ENCODE measurements around the gene SOX6. TPM values are rescaled to one million over a fixed set of nuclear protein-coding genes. Genes with fewer than 3 reads are reported as not detected.

Gene SOX6
- total RNA-seq, 1 experiment from 2014 or later = under 0.01 TPM

DNA sequence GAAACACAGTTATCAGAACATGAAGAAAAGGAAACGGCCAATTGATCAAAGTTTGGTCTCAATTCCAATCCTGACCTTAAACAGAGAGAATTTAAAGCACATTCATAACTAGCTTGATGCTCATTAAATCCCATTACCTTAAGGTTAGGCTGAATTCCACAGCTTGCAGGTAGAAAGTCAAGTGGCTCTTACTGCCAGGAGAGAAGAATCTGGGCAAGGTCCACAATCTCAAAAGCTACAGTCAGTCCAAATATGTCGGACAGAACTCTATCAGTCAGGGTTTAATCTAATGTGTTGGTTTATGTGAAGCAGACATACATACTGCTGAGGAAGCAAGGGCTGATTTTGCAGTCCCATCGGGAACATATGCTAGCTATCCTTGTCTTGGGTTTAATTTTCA, 348.8 kb downstream of the SOX6 start:
- no peak for DNase-seq (ENCODE audit: low read depth)

GRCh38 chr11:16002942-16003341, 353.4 kb downstream of the SOX6 start:
- no peak for DNase-seq (ENCODE audit: low read depth)

DNA sequence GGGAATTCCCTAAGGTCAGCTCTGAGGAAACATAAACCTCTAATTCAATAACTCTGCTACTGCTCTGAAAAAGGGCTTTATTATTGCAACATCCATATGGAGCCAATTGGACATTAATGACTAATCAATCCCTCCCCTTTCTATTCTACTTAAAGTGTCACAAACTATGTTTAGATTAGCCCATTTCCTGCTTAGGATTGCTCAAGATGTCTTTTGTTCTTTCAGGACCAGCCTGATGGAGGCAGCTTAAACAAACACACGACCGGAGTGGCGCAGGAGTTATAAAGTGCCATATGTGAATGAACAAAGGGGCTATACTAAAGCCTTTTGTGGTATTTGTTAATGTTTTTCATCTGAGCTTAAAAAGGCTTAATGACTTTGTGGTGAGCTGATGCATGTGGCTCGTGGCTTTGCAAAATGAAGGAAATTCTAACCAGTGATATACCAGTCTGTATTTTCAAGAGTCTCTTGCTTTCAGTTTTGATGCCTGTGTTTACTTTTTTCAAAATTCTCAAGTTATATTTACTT, 354.4 kb downstream of the SOX6 start:
- peak; percentile 79 for DNase-seq (ENCODE audit: low read depth)

DNA sequence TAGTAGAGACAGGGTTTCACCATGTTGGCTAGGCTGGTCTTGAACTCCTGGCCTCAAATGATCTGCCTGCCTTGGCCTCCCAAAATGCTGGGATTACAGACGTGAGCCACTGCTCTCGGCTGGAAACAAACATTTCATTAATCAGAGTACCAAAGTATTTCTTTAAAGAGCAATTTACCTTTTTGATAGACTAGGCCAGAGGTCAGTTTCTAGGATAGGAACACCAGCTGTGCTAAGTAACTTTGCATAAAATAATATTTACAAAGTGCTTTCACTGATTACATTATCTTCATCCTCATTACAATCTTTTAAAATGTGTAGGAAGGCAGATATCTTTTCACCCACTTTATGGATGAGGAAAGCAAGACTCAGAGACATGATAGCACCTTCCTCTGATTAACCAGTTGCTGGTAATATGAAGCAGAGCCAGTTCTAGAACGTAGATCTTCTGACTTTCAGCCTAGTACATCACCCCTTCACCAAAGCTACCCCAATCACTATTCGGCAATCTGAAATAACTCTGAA, 355.2 kb downstream of the SOX6 start:
- no peak for DNase-seq (ENCODE audit: low read depth)

DNA sequence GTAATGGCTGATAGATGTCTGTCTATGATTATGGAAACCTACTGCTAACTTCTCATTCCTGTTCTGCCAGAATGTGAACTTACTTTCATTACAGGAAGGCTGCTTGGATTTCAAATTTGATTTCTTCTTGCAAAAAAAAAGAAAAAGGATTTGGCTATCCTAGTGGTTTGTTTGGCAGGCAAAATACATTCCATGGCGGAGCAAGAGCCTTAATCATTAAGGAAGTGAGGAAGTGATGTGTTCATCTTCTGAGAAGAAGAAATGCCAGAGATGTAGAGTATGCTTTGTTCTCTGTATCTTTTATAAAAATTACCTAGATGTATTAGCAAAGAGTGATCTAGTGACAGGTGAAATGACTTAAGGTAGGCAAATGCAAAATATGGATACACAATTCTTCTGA, 356.3 kb downstream of the SOX6 start:
- DNase-seq (ENCODE audit: low read depth) = peak; percentile 14

- DNase-seq (ENCODE audit: low read depth) = no peak
Observed at GRCh38 chr11:15993345-15993744, 363.0 kb downstream of the SOX6 start.

- DNase-seq (ENCODE audit: low read depth) = no peak
Observed at GRCh38 chr11:15991215-15991614, 365.1 kb downstream of the SOX6 start.

DNA sequence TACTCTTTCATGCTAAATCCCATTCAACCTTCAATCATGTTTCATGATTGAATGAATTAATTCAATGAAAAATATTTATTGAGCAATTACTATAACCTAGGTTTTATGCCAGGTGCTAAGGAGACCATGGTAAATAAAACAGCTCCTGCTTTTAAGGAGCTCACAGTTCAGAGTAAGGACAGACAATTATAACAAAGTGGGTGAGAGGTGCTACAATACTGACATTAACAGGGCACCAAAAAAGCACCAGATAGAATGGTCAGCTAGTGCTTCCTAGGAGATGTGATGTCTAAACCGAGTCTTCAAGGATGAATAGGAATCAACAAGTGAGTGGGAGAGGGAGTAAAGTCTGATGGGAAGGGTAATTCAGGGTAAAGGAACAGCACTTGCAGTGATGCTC, 366.7 kb downstream of the SOX6 start:
- no peak for DNase-seq (ENCODE audit: low read depth)

GRCh38 chr11:15988693-15989231, 367.6 kb downstream of the SOX6 start:
- DNase-seq (ENCODE audit: low read depth) = no peak

DNA sequence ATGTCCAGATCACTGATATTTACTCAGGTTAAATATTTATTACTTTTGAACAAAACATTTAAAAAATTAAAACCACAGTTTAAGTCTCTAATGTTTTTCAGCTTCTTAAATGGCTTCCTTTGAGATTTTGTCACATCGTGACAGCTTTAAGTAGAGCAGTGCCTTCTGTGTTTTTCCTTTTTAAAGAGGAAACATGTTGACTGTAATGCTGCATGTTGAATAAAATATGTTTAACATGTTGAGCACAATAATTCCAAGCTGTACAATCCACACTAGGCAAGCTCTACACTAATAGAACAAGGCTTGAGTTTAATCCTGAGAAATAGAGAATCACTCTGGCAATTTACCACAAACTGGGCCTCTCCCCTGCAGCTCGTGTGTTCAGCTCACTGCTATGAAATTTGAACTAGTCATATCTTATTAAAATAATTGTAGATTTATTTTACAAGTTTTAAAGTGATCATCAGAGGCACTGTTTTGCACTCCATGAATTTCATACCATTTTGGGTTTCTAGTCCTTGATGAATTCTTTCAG, 368.3 kb downstream of the SOX6 start:
- no peak for DNase-seq (ENCODE audit: low read depth)

- DNase-seq (ENCODE audit: low read depth) = no peak
Observed at GRCh38 chr11:15987046-15987445, 369.3 kb downstream of the SOX6 start.

GRCh38 chr11:15985860-15986139, 370.5 kb downstream of the SOX6 start:
- no peak for DNase-seq (ENCODE audit: low read depth)

DNA sequence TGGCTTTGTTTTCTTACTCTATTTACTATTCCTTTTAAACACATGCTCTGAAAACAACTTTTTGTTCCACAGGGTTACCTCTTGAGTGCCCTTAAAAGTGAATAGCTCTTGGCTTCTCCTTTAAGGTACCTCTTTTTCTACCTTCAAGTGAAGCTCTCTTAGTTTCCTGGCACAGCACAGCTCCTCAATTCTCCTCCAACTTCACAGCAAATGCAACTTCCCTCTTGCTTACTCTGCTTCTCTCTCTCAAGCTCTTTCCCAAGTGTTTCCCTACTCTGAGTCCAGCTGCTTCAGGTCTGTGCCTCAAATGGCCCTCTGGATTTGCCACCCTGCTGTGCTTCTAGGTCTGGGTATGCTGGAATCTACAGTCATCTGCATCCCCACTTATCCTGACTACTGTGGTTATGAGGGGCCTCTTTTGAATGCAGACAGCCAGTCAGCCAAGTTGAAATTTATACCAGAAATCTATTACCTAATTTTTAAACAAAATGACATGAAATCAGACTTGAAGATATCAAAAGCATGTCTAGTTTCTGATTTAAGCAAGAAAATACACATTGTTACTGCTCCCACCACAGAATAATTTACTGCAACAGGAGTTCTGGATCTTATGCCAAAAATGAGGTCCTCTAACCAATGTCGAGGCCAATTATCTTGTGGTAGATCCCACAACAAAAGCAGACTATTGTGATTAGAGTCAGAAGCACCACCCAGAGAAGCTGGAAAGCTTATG, 371.1 kb downstream of the SOX6 start:
- DNase-seq (ENCODE audit: low read depth) = no peak

DNA sequence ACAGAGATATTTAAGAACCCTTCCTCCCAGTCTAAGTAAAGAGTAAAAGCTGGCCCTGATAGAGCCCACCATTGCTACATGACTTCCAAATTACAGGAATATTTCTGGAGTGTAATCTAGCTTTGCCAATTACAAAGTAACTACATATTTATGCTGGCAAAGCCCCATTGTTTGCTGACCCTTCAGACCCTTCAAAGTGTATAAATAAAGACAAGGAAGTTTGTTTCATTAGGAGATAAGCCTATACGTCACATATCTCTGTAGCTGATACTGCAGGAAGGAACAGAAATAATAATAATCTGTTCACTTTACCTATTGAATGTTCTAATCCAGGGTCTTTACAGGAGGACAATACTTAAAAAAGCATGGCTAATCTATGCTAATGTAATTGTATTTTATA, 375.1 kb downstream of the SOX6 start:
- DNase-seq (ENCODE audit: low read depth) = no peak

DNA sequence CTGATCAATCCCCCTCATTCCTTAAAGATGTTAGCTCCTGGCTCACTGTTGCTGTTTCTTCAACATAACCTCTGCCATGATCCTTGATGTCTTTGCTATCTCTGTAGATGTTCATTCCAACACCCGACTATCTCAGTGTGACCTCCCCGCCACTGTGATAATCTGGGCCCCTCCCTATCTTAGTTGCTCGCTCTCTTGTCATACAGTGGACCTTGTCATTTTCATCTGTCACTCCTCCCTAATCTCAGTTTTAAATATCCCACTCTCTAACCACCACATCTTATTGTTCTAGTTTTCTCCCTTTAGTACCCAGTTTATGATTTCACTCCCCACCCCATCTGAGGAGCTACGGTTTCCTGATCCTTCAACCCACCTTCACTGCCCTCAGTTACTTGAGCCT, 379.2 kb downstream of the SOX6 start:
- DNase-seq (ENCODE audit: low read depth) = no peak

DNA sequence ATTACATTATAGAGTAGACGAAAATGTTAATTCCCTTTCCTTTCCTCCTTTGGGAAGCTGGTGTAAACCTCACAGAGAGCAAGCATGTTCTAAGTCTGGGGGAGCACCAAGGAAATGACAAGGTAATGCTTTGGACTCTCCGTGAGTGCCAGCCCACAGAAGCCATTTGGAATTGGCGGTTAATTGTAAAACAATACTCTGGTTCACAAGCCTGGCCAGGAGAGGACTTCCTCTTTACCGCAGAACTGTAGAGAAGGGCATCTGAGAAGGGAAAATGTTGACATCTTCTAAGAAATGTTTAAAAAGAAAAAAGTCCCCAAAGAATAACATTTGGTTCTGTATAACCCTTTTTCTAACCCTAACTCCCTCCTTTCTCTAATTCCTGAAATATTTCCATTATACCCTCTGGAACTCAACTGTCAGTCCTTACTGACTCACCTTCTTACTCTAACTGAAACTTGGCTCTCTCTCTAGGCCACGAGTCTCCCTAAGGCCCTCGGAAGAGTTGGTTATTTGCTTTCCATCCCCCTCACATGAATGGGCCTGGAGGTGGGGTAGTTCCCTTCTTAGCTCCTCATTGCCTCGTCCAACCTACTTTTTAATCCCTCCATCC, 379.8 kb downstream of the SOX6 start:
- DNase-seq (ENCODE audit: low read depth) = no peak

DNA sequence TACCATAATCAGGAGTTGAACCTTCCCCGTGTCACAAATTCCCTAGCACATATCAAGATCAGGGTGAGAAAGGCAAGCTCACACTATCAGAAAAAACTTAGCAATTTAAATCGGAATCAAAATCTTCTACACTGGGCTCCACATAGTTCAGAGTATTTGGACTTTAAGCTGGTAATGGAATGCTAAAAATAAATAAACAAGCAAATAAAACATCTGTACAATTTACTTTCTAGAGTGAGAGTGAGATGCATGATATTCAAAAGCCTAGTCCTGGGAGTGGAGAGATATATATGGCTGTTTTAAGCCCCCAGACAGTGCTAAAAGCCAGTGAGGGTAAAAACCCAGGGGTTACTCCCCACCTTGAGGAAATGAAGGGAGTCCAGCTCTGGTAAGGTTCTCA, 380.6 kb downstream of the SOX6 start:
- DNase-seq (ENCODE audit: low read depth) = no peak

GRCh38 chr11:15972838-15973237, 383.5 kb downstream of the SOX6 start:
- no peak for DNase-seq (ENCODE audit: low read depth)

- DNase-seq (ENCODE audit: low read depth) = no peak
Observed at GRCh38 chr11:15971215-15971546, 385.2 kb downstream of the SOX6 start.

- no peak for DNase-seq (ENCODE audit: low read depth)
Observed at GRCh38 chr11:15970506-15971214, 385.7 kb downstream of the SOX6 start.

DNA sequence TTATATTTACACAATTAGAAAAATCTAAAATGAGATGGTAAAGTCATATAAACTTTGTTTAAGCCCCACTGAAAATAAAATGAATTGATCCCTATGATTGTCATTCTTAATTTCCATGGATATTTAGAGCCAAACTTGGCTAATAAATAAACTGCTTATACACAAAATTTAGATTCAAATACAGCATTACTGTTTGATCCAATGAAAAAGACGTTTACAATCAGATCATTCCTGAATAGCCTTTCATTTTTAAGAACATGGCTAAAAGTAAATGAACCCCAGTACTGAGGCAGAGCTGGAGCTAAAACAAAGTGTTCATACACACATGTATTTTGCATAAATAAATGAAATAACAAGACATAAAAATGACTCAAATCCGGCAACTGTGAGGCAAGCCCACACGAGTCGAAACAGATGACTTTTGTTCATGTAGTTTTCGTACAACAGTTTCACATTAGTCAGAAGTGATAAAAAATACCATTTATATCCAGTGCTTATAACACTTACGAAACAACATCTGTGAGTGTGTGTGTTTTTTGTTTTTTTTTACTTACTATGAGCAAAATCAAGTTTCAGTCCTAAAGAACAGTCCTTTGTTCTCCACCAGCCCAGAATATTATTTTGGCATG, 386.5 kb downstream of the SOX6 start:
- peak; percentile 80 for DNase-seq (ENCODE audit: low read depth)

GRCh38 chr11:15969281-15969680, 387.1 kb downstream of the SOX6 start:
- peak; percentile 85 for DNase-seq (ENCODE audit: low read depth)

Data from LHCN-M2 (cell line).